ENCODE data around the gene C19orf53. TPM values are rescaled to one million over a fixed set of nuclear protein-coding genes. Genes with fewer than 3 reads are reported as not detected.
"Not testable (repeated sequence)": the region's sequence is repeated elsewhere in the genome, so short reads cannot be mapped to it uniquely, and the experiment has no call there.

C19orf53 gene
- total RNA-seq, 4 donors from 2014 or later: 158 to 283 (median 222) TPM

DNA sequence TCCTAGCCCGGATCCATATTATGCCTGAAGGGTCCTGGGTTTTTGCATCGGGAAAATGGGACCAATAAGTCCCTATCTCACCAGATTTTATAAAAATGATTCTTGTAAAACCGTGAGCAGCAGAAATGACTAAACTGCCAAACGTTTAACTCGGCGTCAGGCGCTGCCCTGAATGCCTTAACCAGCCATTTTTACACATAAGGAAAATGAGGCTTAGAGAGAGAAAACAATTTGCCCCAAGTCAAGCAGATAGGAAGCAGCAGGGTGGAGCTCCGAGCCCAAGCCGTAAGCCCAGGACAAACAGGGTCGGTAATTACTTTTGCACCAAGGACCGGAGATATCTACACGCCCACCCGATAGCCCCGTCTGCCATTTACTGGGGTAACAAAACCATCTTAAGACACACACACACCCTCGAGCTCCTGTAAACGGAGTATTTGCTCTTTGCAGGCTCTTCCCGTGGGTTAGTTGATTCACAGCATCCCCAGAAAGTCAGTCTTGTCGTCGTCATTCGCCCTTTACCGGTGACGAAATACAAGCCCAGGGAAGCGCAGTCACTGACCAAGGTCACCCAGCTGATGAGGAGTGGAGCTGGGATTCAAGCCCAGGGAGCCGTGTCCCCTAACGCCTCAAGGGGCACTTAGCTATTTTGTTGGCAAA lies 26.0 kb upstream of the C19orf53 start:
- intact Hi-C loops (cut with DNase I; ENCODE audit: low total_unique reads): loop anchor here (2.0 kb wide), 1 partner anchor 17 kb away; the partner anchor contains the start of gene MRI1
- Histone ChIP-seq H3K36me3 (peaks cover 0 to 22% of the 10 kb centered on the region in 2 donors), H3K4me1 (peaks cover 12 to 14% of the 10 kb centered on the region in 2 donors), H3K27me3 (no peaks in the 10 kb centered on the region), H3K27ac (peak overlapping the region; percentile 86 to 95 (median 90)), H3K9me3 (no peaks in the 10 kb centered on the region), H3K4me3 (peak overlapping the region; percentile 58 to 99 (median 90))
- TF ChIP-seq POLR2A (IDR thresholded peaks at IDR 0.05): no peak
- TF ChIP-seq, protein P1, sequence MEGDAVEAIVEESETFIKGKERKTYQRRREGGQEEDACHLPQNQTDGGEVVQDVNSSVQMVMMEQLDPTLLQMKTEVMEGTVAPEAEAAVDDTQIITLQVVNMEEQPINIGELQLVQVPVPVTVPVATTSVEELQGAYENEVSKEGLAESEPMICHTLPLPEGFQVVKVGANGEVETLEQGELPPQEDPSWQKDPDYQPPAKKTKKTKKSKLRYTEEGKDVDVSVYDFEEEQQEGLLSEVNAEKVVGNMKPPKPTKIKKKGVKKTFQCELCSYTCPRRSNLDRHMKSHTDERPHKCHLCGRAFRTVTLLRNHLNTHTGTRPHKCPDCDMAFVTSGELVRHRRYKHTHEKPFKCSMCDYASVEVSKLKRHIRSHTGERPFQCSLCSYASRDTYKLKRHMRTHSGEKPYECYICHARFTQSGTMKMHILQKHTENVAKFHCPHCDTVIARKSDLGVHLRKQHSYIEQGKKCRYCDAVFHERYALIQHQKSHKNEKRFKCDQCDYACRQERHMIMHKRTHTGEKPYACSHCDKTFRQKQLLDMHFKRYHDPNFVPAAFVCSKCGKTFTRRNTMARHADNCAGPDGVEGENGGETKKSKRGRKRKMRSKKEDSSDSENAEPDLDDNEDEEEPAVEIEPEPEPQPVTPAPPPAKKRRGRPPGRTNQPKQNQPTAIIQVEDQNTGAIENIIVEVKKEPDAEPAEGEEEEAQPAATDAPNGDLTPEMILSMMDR (IDR thresholded peaks at IDR 0.05 in 4 of 5, conservative IDR thresholded peaks at IDR 0.05 in 1 of 5): no peak
- DNase-seq: no peak
- in situ Hi-C loops (cut with MboI; ENCODE audit: low sequenced_read_pairs in 4 of 4): no loop called here
- ATAC-seq: peak in 1 of 2 donors; percentile 1

DNA sequence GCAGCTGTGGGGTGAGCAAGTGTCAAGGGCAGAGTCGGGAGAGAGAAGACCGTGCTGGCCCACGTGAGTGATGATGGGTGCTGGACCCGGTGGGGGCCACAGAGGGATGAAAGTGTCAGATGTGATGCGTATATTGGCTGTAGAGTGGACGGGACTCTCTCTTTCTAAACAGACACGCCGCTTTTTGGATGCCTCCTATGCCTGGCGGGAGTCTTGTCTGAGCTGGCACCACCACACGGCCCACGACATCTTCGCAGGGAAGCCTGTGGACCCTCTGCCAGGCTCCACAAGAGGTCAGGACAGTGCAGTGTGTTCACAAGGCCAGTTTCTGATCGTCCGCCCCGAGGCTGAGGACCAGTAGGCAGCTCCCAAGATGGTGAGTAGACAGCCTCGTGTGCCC lies 22.8 kb upstream of the C19orf53 start:
- Histone ChIP-seq H3K4me1 (peaks cover 12 to 14% of the 10 kb centered on the region in 2 donors), H3K9me3 (no peaks in the 10 kb centered on the region), H3K4me3 (no peak overlapping the region), H3K36me3 (peaks cover 0 to 53% of the 10 kb centered on the region in 2 donors), H3K27me3 (no peaks in the 10 kb centered on the region), H3K27ac (no peak overlapping the region)
- DNase-seq (no peak), ATAC-seq (no peak)
- in situ Hi-C loops (cut with MboI; ENCODE audit: low sequenced_read_pairs in 4 of 4) (no loop called here), intact Hi-C loops (cut with DNase I; ENCODE audit: low total_unique reads) (no loop called here)
- TF ChIP-seq POLR2A (IDR thresholded peaks at IDR 0.05): no peak

DNA sequence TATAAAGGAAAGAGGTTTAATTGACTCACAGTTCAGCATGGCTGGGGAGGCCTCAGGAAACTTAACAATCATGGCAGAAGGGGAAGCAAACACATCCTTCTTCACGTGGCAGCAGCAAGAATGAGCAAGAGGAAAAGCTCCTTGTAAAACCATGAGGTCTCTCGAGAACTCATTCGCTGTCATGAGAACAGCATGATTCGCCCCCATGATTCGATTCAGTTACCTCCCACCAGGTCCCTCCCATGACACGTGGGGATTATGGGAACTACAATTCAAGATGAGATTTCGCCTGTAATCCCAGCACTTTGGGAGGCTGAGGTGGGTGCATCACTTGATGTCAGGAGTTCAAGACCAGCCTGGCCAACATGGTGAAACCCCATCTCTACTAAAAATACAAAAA lies 20.6 kb upstream of the C19orf53 start:
- H3K4me1 ChIP-seq; H3K27me3 ChIP-seq; DNase-seq; H3K27ac ChIP-seq; in situ Hi-C loops (cut with MboI; ENCODE audit: low sequenced_read_pairs in 4 of 4); H3K9me3 ChIP-seq; intact Hi-C loops (cut with DNase I; ENCODE audit: low total_unique reads); H3K4me3 ChIP-seq; ATAC-seq: not testable (repeated sequence)
- peaks cover 0 to 74% of the 10 kb centered on the region in 2 donors for H3K36me3 ChIP-seq

DNA sequence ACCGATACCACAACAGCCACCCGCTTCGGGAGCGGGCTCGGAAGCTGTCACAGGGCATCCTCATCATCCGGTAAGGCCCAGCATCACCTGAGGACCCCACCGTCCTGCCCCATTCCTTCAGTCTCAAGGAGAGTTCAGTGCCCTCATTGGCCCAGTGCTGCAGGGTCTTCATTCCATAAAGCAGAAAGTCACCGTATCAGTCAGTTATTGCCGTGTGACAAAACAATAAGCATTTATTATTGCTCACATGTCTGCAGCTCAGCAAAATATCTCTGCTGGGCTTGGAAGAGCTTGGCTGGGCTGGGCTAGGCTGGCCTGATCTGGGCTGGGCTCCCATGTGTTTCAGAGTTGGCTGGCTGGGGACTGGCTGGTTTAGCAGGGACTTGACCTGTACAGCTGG lies 18.0 kb upstream of the C19orf53 start:
- Histone ChIP-seq H3K4me3 (no peak overlapping the region), H3K36me3 (peaks cover 0 to 89% of the 10 kb centered on the region in 2 donors), H3K9me3 (no peaks in the 10 kb centered on the region), H3K4me1 (no peaks in the 10 kb centered on the region), H3K27me3 (no peaks in the 10 kb centered on the region), H3K27ac (no peak overlapping the region)
- no peak for TF ChIP-seq POLR2A (IDR thresholded peaks at IDR 0.05)
- TF ChIP-seq, protein P1 (IDR thresholded peaks at IDR 0.05 in 4 of 5, conservative IDR thresholded peaks at IDR 0.05 in 1 of 5): no peak
- intact Hi-C loops (cut with DNase I; ENCODE audit: low total_unique reads) (no loop called here), in situ Hi-C loops (cut with MboI; ENCODE audit: low sequenced_read_pairs in 4 of 4) (no loop called here)
- ATAC-seq (no peak), DNase-seq (no peak)

DNA sequence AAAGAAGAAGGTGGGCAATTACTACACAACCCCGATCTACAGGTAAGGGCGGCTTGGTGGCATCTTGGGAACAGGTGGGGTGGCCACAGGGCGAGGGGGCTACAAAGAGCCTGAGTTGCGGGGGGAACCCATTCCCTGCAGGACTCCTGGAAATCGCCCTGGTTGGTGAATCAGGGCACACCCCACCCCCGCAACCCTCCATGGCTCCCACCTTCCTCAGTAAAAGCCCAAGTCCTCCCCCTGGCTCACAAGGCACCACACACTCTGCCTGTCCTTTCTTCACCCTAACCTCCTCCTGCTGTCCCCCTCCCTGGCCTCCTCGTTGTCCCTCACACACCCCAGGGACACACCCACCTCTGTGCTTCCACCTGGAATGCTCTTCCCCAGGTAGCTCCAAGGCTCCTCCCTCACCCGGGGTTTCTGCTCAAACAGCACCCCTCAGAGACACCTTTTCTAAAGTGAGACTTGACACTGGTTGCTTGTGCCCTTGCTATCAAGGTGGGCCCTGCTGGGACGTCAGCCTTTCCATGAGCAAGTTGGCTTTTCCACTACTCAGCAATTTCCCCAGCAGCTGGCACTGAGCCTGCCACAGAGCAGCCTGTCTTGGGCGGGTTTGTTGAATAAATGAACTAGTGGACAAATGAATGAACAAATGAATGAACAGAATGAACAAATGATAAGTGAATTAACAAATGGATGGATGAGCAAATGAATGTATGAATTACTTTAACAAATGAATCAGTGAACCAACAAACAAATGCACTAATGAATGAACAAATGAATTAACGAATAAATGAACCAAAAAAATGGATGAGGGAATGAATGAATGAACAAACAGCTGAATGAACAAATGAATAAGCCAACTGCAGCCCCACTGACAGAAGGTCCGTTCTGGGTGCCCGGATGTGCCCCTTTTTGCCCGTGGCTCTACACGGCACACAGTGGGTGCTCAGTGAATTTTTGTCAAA lies 16.2 kb upstream of the C19orf53 start:
- H3K4me1 ChIP-seq: no peaks in the 10 kb centered on the region
- ATAC-seq (no peak), DNase-seq (no peak)
- no peak overlapping the region for H3K4me3 ChIP-seq
- H3K27me3 ChIP-seq: no peaks in the 10 kb centered on the region
- no peaks in the 10 kb centered on the region for H3K9me3 ChIP-seq
- TF ChIP-seq POLR2A (IDR thresholded peaks at IDR 0.05): no peak
- TF ChIP-seq, protein P1 (IDR thresholded peaks at IDR 0.05 in 4 of 5, conservative IDR thresholded peaks at IDR 0.05 in 1 of 5): no peak
- no peak overlapping the region for H3K27ac ChIP-seq
- intact Hi-C loops (cut with DNase I; ENCODE audit: low total_unique reads) (no loop called here), in situ Hi-C loops (cut with MboI; ENCODE audit: low sequenced_read_pairs in 4 of 4) (no loop called here)
- peaks cover 0 to 88% of the 10 kb centered on the region in 2 donors for H3K36me3 ChIP-seq
